IMR-90 (cell line): ENCODE data around the gene AGK. TPM values are rescaled to one million over a fixed set of nuclear protein-coding genes. Genes with fewer than 3 reads are reported as not detected.

ENCODE experiments used
- ATAC-seq: fragments of 200-7000 bp; cut with Tn5 transposase; 2 replicates; pipeline ENCODE4 v1.9.1; 2020; ENCODE audit warnings: low read depth, mild to moderate bottlenecking, moderate library complexity
- BruUV-seq: library from RNA; stranded (reverse); fragments of 400-500 nt; replicated peaks from 2 replicates; lab custom pipeline; 2021; lab: Mats Ljungman, UMichigan
- CTCF ChIA-PET: fragments of 300-600 bp; formaldehyde crosslinking; extraction: SDS; loops from one replicate; lab custom pipeline; 2021; ENCODE audit warnings: antibody characterized with exemption; lab: Yijun Ruan, JAX
- POLR2A ChIA-PET: fragments of 300-600 bp; sonication (Branson Sonifier 250); formaldehyde crosslinking; loops from one replicate; lab custom pipeline; 2022; ENCODE audit warnings: antibody characterized with exemption; ENCODE audit not compliant: unreplicated experiment; lab: Charles Lee
- DNase-seq: peaks from one replicate; pipeline ENCODE4 v3.0.0; 2013
- H2AFZ ChIP-seq: replicated peaks from 2 replicates; pipeline ENCODE3; 2013; ENCODE audit warnings: low read length, mild to moderate bottlenecking; ENCODE audit not compliant: poor library complexity
- H2AK5ac ChIP-seq: 2 replicates; pipeline ENCODE4 v1.6.1; 2013; ENCODE audit warnings: low read depth, low read length, inconsistent platforms
- H2AK9ac ChIP-seq: replicated peaks from 2 replicates; pipeline ENCODE3; 2013; ENCODE audit warnings: mild to moderate bottlenecking, low read depth, low read length, moderate library complexity; ENCODE audit not compliant: poor library complexity
- H2BK120ac ChIP-seq: 2 replicates; pipeline ENCODE4 v1.6.1; 2013; ENCODE audit warnings: low read depth, low read length, inconsistent platforms
- H2BK15ac ChIP-seq: 3 replicates; pipeline ENCODE4 v1.6.1; 2013; ENCODE audit warnings: low read depth, low read length, inconsistent platforms
- H2BK20ac ChIP-seq: 2 replicates; pipeline ENCODE4 v1.6.1; 2013; ENCODE audit warnings: low read depth, mild to moderate bottlenecking, inconsistent platforms, low read length, moderate library complexity
- H2BK5ac ChIP-seq: 2 replicates; pipeline ENCODE4 v1.6.1; 2013; ENCODE audit warnings: mild to moderate bottlenecking, low read depth, low read length, inconsistent platforms; ENCODE audit not compliant: poor library complexity, severe bottlenecking
- H3K14ac ChIP-seq: replicated peaks from 2 replicates; pipeline ENCODE4 v1.6.1; 2013; ENCODE audit warnings: low read depth, low read length, inconsistent platforms
- H3K18ac ChIP-seq: 2 replicates; pipeline ENCODE4 v1.6.1; 2013; ENCODE audit warnings: low read depth, low read length, control low read depth
- H3K23ac ChIP-seq: 2 replicates; pipeline ENCODE4 v1.6.1; 2013; ENCODE audit warnings: low read depth, low read length, inconsistent platforms
- H3K27ac ChIP-seq: 2 replicates; pipeline ENCODE4 v1.5.1; 2013; ENCODE audit warnings: mild to moderate bottlenecking, control low read depth, low read length; ENCODE audit not compliant: insufficient read depth
- H3K27me3 ChIP-seq: 2 replicates; pipeline ENCODE4 v1.6.1; 2013; ENCODE audit warnings: low read length; ENCODE audit not compliant: control insufficient read depth, insufficient read depth
- H3K36me3 ChIP-seq: 2 replicates; pipeline ENCODE4 v1.6.1; 2013; ENCODE audit warnings: low read length, mixed read lengths; ENCODE audit not compliant: control insufficient read depth, insufficient read depth
- H3K4ac ChIP-seq: 2 replicates; pipeline ENCODE4 v1.6.1; 2013; ENCODE audit warnings: low read depth, low read length, inconsistent platforms
- H3K4me1 ChIP-seq: 2 replicates; pipeline ENCODE4 v1.6.1; 2013; ENCODE audit warnings: low read length, mixed read lengths; ENCODE audit not compliant: control insufficient read depth, insufficient read depth
- H3K4me2 ChIP-seq: 2 replicates; pipeline ENCODE4 v1.6.1; 2013; ENCODE audit warnings: low read depth, mild to moderate bottlenecking, control low read depth, low read length, moderate library complexity
- H3K4me3 ChIP-seq: 2 replicates; pipeline ENCODE4 v1.5.1; 2013; ENCODE audit warnings: low read depth, mild to moderate bottlenecking, control low read depth, low read length, moderate library complexity; ENCODE audit not compliant: insufficient read depth
- H3K56ac ChIP-seq: 2 replicates; pipeline ENCODE4 v1.6.1; 2013; ENCODE audit warnings: low read length, inconsistent platforms; ENCODE audit not compliant: insufficient read depth; ENCODE audit errors: extremely low read depth
- H3K79me1 ChIP-seq, 2 experiments: 2 replicates each; pipeline ENCODE4 v1.6.1; 2013; ENCODE audit warnings: low read length in 2 of 2, inconsistent platforms in 1 of 2, low read depth in 1 of 2
- H3K9ac ChIP-seq: 2 replicates; pipeline ENCODE4 v1.6.1; 2013; ENCODE audit warnings: low read depth, low read length, control low read depth
- H3K9me1 ChIP-seq: 2 replicates; pipeline ENCODE4 v1.6.1; 2013; ENCODE audit warnings: low read length, inconsistent platforms; ENCODE audit not compliant: insufficient read depth
- H3K9me3 ChIP-seq: 2 replicates; pipeline ENCODE4 v1.6.1; 2013; ENCODE audit warnings: low read length; ENCODE audit not compliant: control insufficient read depth, insufficient read depth
- H4K20me1 ChIP-seq: 2 replicates; pipeline ENCODE4 v1.6.1; 2013; ENCODE audit warnings: low read length, inconsistent platforms; ENCODE audit not compliant: insufficient read depth
- H4K5ac ChIP-seq: 2 replicates; pipeline ENCODE4 v1.6.1; 2013; ENCODE audit warnings: mild to moderate bottlenecking, low read depth, low read length, control low read depth
- H4K8ac ChIP-seq, 2 experiments: 2 replicates each; pipeline ENCODE4 v1.6.1; 2013; ENCODE audit warnings: low read depth in 2 of 2, low read length in 2 of 2, control low read depth in 1 of 2, inconsistent platforms in 1 of 2
- H4K91ac ChIP-seq: 2 replicates; pipeline ENCODE4 v1.6.1; 2013; ENCODE audit warnings: low read depth, low read length, inconsistent platforms; ENCODE audit not compliant: insufficient read depth
- FOS ChIP-seq: fragments of 150-350 bp; IDR thresholded peaks from 2 replicates; pipeline ENCODE4 v1.6.1; 2016; ENCODE audit warnings: low read depth, low read length
- MAFK ChIP-seq: IDR thresholded peaks from 2 replicates; pipeline ENCODE4 v1.6.1; 2012; ENCODE audit warnings: low read depth, low read length, improper control_type of control experiment
- MAZ ChIP-seq: IDR thresholded peaks from 2 replicates; pipeline ENCODE4 v1.6.1; 2012; ENCODE audit warnings: low read depth, mild to moderate bottlenecking, low read length, improper control_type of control experiment, moderate library complexity, borderline replicate concordance
- POLR2A ChIP-seq: IDR thresholded peaks from 2 replicates; pipeline ENCODE4 v1.6.1; 2012; ENCODE audit warnings: mild to moderate bottlenecking, low read depth, low read length
- SMC3 ChIP-seq: fragments of 150-350 bp; IDR thresholded peaks from 2 replicates; pipeline ENCODE4 v1.6.1; 2016; ENCODE audit warnings: low read depth, mild to moderate bottlenecking, antibody characterized with exemption, low read length, moderate library complexity
- dilution Hi-C: fragments of 300-500 bp; cut with HindIII; formaldehyde crosslinking; loops from one replicate; pipeline ENCODE4 v1.14.3; 2018; ENCODE audit warnings: low sequenced_read_pairs; ENCODE audit not compliant: unreplicated experiment
- in situ Hi-C: fragments of 300-500 bp; cut with MboI; formaldehyde crosslinking; loops from 3 replicates; pipeline ENCODE4 v1.14.3; 2019; ENCODE audit warnings: low sequenced_read_pairs, inconsistent platforms, mixed read lengths
- intact Hi-C: fragments of 100-400 bp; cut with micrococcal nuclease; formaldehyde crosslinking; loops from 2 replicates; pipeline ENCODE4 v1.10.0; 2022
- polyA plus RNA-seq, 3 experiments: library from polyadenylated mRNA; depleted of rRNA; stranded (reverse); fragments of >200 nt; gene quantifications; 2 replicates each; pipeline ENCODE4 v1.2.3, GENCODE V29; 2012; ENCODE audit warnings: low replicate concordance in 1 of 3
- total RNA-seq: library from RNA; depleted of rRNA; stranded (reverse); fragments of >200 nt; gene quantifications from 2 replicates; pipeline ENCODE4 v1.2.3, GENCODE V29; 2012
- TF ChIP-seq, protein P1 (sequence below): conservative IDR thresholded peaks from 2 replicates; pipeline ENCODE4 v1.5.1; 2012; ENCODE audit warnings: mild to moderate bottlenecking, low read depth, low read length, improper control_type of control experiment

The AGK gene
- total and polyA plus RNA-seq, 2 of the 4 experiments (the other 2 are of a cell fraction): 35.5 to 37.3 TPM

DNA sequence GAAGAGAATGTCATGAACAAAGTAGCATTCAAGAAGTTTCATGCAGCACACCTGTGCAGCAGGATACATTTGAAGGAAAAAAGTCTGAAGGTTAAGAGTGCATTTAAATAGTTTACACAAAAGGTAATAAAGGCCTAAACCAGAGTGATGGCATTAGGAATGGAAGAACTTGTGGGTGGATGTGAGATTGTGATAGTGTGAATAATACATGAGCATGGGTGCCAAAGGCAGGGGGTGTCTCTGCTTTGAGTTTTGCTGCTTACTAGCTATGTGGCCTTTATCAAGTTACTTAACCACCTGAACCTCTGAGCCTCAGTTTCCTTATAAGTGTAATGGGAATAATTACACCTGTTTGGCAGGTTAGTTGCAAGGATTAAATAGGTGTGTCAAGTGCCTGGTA is 21.0 kb downstream of the AGK start:
- Histone ChIP-seq H4K5ac (no peak overlapping the region), H2BK120ac (no peak overlapping the region), H3K4me1 (no peaks in the 10 kb centered on the region), H2AK9ac (no peak overlapping the region), H3K27ac (no peak overlapping the region), H2BK20ac (no peak overlapping the region), H4K91ac (no peak overlapping the region), H4K20me1 (no peaks in the 10 kb centered on the region), H3K4me3 (no peak overlapping the region), H3K23ac (no peak overlapping the region), H3K9me3 (peaks cover 3% of the 10 kb centered on the region; the same call in 1 of the 2 replicates), H3K4ac (no peak overlapping the region), H2AK5ac (no peak overlapping the region), H3K9ac (no peak overlapping the region), H3K56ac (no peak overlapping the region), H4K8ac (no peak overlapping the region), H3K18ac (no peak overlapping the region), H3K79me1 (peaks cover 0 to 7% of the 10 kb centered on the region in 2 experiments; a peak in 1 of 4 replicates), H3K9me1 (no peaks in the 10 kb centered on the region), H3K36me3 (peaks cover 8% of the 10 kb centered on the region; the same call in 1 of the 2 replicates), H3K14ac (no peak overlapping the region), H2BK15ac (no peak overlapping the region), H3K27me3 (no peaks in the 10 kb centered on the region), H3K4me2 (no peak overlapping the region), H2AFZ (no peak overlapping the region), H2BK5ac (no peak overlapping the region)
- dilution Hi-C loops (no loop called here), in situ Hi-C loops (no loop called here), intact Hi-C loops (no loop called here)
- DNase-seq (no peak), ATAC-seq (no peak)
- POLR2A ChIA-PET: no interaction called here
- CTCF ChIA-PET: no interaction called here
- BruUV-seq: no TSS peak
- TF ChIP-seq POLR2A: no peak
- TF ChIP-seq MAFK: no peak
- TF ChIP-seq SMC3: no peak
- TF ChIP-seq, protein P1, sequence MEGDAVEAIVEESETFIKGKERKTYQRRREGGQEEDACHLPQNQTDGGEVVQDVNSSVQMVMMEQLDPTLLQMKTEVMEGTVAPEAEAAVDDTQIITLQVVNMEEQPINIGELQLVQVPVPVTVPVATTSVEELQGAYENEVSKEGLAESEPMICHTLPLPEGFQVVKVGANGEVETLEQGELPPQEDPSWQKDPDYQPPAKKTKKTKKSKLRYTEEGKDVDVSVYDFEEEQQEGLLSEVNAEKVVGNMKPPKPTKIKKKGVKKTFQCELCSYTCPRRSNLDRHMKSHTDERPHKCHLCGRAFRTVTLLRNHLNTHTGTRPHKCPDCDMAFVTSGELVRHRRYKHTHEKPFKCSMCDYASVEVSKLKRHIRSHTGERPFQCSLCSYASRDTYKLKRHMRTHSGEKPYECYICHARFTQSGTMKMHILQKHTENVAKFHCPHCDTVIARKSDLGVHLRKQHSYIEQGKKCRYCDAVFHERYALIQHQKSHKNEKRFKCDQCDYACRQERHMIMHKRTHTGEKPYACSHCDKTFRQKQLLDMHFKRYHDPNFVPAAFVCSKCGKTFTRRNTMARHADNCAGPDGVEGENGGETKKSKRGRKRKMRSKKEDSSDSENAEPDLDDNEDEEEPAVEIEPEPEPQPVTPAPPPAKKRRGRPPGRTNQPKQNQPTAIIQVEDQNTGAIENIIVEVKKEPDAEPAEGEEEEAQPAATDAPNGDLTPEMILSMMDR: no peak
- no peak for TF ChIP-seq FOS
- TF ChIP-seq MAZ: no peak
